ENCODE measurements around the gene PRPF31. TPM values are rescaled to one million over a fixed set of nuclear protein-coding genes. Genes with fewer than 3 reads are reported as not detected.

Gene PRPF31
- total and polyA plus RNA-seq, 2 of the 13 experiments (the other 11 are each of a cell fraction or from before 2014, with no cell fraction given), result 23.8 to 63.8 TPM

GRCh38 chr19:54125713-54126112, 10.2 kb downstream of the PRPF31 start:
- no peak overlapping the region for H3K27ac ChIP-seq (ENCODE audit: extremely low read length, insufficient read depth, low read length)
- no peaks in the 10 kb centered on the region for H4K20me1 ChIP-seq (ENCODE audit: insufficient read depth, low read length)
- BruUV-seq (replicated peaks), result no TSS peak
- H3K36me3 ChIP-seq (replicated peaks in 1 of 2; ENCODE audit: control insufficient read depth in 1 of 2, insufficient read depth in 2 of 2, low read length in 2 of 2), result peaks cover 23 to 67% of the 10 kb centered on the region in 2 experiments; a peak in 4 of 5 replicates
- no peaks in the 10 kb centered on the region for H3K9me3 ChIP-seq (ENCODE audit: low read length)
- H3K4me3 ChIP-seq (replicated peaks in 1 of 3; ENCODE audit: insufficient read depth in 1 of 3, low read depth in 2 of 3, low read length in 3 of 3), result no peak overlapping the region
- no peak overlapping the region for H3K4me2 ChIP-seq (ENCODE audit: low read depth, low read length)
- ChIA-PET POLR2A (no interaction called here), CTCF (ENCODE audit: low intra/inter-chr PET ratio, low total read pairs) (no interaction called here)
- no peak overlapping the region for H2AFZ ChIP-seq (ENCODE audit: low read length)
- no peaks in the 10 kb centered on the region for H3K4me1 ChIP-seq (ENCODE audit: insufficient read depth, low read length)
- DNase-seq (ENCODE audit: low spot score), result no peak
- intact Hi-C loops (cut with micrococcal nuclease; ENCODE audit: unreplicated experiment) (no loop called here), in situ Hi-C loops (cut with HindIII; ENCODE audit: extremely low pct_ligation_motif_present, low pct_unique_long_range_greater_than_20kb) (no loop called here)
- no peak for FAIRE-seq
- H3K79me2 ChIP-seq (ENCODE audit: insufficient read depth, low read length), result no peaks in the 10 kb centered on the region
- H3K27me3 ChIP-seq (ENCODE audit: control insufficient read depth in 1 of 2, insufficient read depth in 2 of 2, low read length in 2 of 2), result no peaks in the 10 kb centered on the region
- ATAC-seq, result no peak
- 100% methylated on average over 1 of the region's 9 CpGs for WGBS (ENCODE audit: low lambda C conversion rate)
- no peak overlapping the region for H3K9ac ChIP-seq (ENCODE audit: insufficient read depth, low read depth, low read length)
- TF ChIP-seq TARDBP (CRISPR knock-in tag; IDR thresholded peaks at IDR 0.05) (no peak), ZKSCAN5 (CRISPR knock-in tag; IDR thresholded peaks at IDR 0.05) (no peak), NCOA2 (CRISPR knock-in tag; IDR thresholded peaks at IDR 0.05) (no peak), ZNF292 (CRISPR knock-in tag; IDR thresholded peaks at IDR 0.05; ENCODE audit: borderline replicate concordance, low read depth) (no peak), HIC2 (CRISPR knock-in tag; IDR thresholded peaks at IDR 0.05; ENCODE audit: low read depth) (no peak), ZNF598 (CRISPR knock-in tag; IDR thresholded peaks at IDR 0.05; ENCODE audit: borderline replicate concordance) (no peak), NFE2 (CRISPR knock-in tag; IDR thresholded peaks at IDR 0.05) (no peak), ZBTB39 (CRISPR knock-in tag; IDR thresholded peaks at IDR 0.05) (no peak), ZFP62 (CRISPR knock-in tag; IDR thresholded peaks at IDR 0.05) (no peak), USF2 (IDR thresholded peaks at IDR 0.05; ENCODE audit: low read depth, low read length) (no peak), USF2 (CRISPR knock-in tag; IDR thresholded peaks at IDR 0.05; ENCODE audit: borderline replicate concordance) (no peak), MYPOP (CRISPR knock-in tag; IDR thresholded peaks at IDR 0.05) (no peak), ZFYVE20 (CRISPR knock-in tag; IDR thresholded peaks at IDR 0.05; ENCODE audit: borderline replicate concordance, low read depth) (no peak)
